SK-N-SH (cell line): ENCODE measurements around the gene PRICKLE1. TPM values are rescaled to one million over a fixed set of nuclear protein-coding genes. Genes with fewer than 3 reads are reported as not detected.

ENCODE experiments used
- CTCF ChIA-PET: fragments of 300-600, 350-600 bp; formaldehyde crosslinking; extraction: SDS; loops from one replicate; lab custom pipeline; 2021; lab: Yijun Ruan, JAX
- POLR2A ChIA-PET: fragments of 350-600 bp; sonication (Branson Sonifier 250); formaldehyde crosslinking; extraction: SDS; loops from one replicate; lab custom pipeline; 2020; ENCODE audit warnings: antibody characterized with exemption, inconsistent platforms; lab: Yijun Ruan, JAX
- DNase-seq: peaks from one replicate; pipeline ENCODE4 v3.0.0; 2012
- H2AFZ ChIP-seq: fragments of 200-600 bp; sonication (generic); 2 replicates; pipeline ENCODE4 v1.8.1; 2016; ENCODE audit warnings: antibody characterized with exemption, mild to moderate bottlenecking, low read depth
- H3F3A ChIP-seq: fragments of 200-600 bp; sonication (generic); replicated peaks from 2 replicates; pipeline ENCODE3; 2016; ENCODE audit warnings: antibody characterized with exemption, mild to moderate bottlenecking; ENCODE audit not compliant: insufficient read depth
- H3K27ac ChIP-seq, 2 experiments: fragments of 200-500 bp in 1 of 2; fragments of 200-600 bp in 1 of 2; sonication (Bioruptor generic) in 1 of 2; sonication (generic), shearing (Covaris generic) in 1 of 2; 2 replicates each; pipeline versions ENCODE4 v1.5.1 to v1.6.1; 2014 to 2016; ENCODE audit warnings: low read depth in 2 of 2, inconsistent platforms in 1 of 2, low read length in 1 of 2, mild to moderate bottlenecking in 1 of 2, mixed read lengths in 1 of 2
- H3K27me3 ChIP-seq: fragments of 200-600 bp; sonication (generic), shearing (Covaris generic); 2 replicates; pipeline ENCODE4 v1.6.1; 2016; ENCODE audit warnings: mixed run types; ENCODE audit not compliant: insufficient read depth
- H3K36me3 ChIP-seq, 2 experiments: fragments of 200-500 bp in 1 of 2; fragments of 200-600 bp in 1 of 2; sonication (Bioruptor generic) in 1 of 2; sonication (generic) in 1 of 2; replicated peaks in 1 of 2; 2 replicates each; pipeline versions ENCODE3 to v1.5.1; 2014 to 2016; ENCODE audit warnings: low read length in 1 of 2, mild to moderate bottlenecking in 1 of 2; ENCODE audit not compliant: insufficient read depth in 2 of 2, control insufficient read depth in 1 of 2
- H3K4me1 ChIP-seq, 2 experiments: fragments of 200-500 bp in 1 of 2; fragments of 200-600 bp in 1 of 2; sonication (Bioruptor generic) in 1 of 2; sonication (generic), shearing (Covaris generic) in 1 of 2; 2 replicates each; pipeline versions ENCODE4 v1.5.1 to v1.6.1; 2014 to 2016; ENCODE audit warnings: low read depth in 1 of 2, low read length in 1 of 2, mixed run types in 1 of 2; ENCODE audit not compliant: insufficient read depth in 2 of 2, control insufficient read depth in 1 of 2
- H3K4me2 ChIP-seq: fragments of 200-600 bp; sonication (generic), shearing (Covaris generic); 2 replicates; pipeline ENCODE4 v1.6.1; 2017; ENCODE audit warnings: mixed run types
- H3K4me3 ChIP-seq, 2 experiments: fragments of 200-500 bp in 1 of 2; fragments of 200-600 bp in 1 of 2; sonication (Bioruptor generic) in 1 of 2; sonication (generic), shearing (Covaris generic) in 1 of 2; 2 replicates each; pipeline versions ENCODE4 v1.5.1 to v1.8.1; 2014 to 2016; ENCODE audit warnings: low read depth in 2 of 2, inconsistent platforms in 1 of 2, low read length in 1 of 2, mild to moderate bottlenecking in 1 of 2, mixed read lengths in 1 of 2, moderate library complexity in 1 of 2
- H3K79me2 ChIP-seq: fragments of 200-600 bp; sonication (generic); 2 replicates; pipeline ENCODE4 v1.8.1; 2017; ENCODE audit warnings: mild to moderate bottlenecking; ENCODE audit not compliant: insufficient read depth
- H3K9ac ChIP-seq: fragments of 200-600 bp; sonication (generic); 2 replicates; pipeline ENCODE4 v1.6.1; 2017; ENCODE audit warnings: mixed run types
- H3K9me2 ChIP-seq: fragments of 200-600 bp; sonication (generic); 2 replicates; pipeline ENCODE4 v1.6.1; 2017; ENCODE audit warnings: mixed run types
- H3K9me3 ChIP-seq: fragments of 200-600 bp; sonication (generic); 2 replicates; pipeline ENCODE4 v1.6.1; 2017; ENCODE audit warnings: mixed run types, mild to moderate bottlenecking, moderate library complexity
- H4K20me1 ChIP-seq: fragments of 200-600 bp; sonication (generic); 2 replicates; pipeline ENCODE4 v1.6.1; 2017; ENCODE audit warnings: mild to moderate bottlenecking, mixed run types; ENCODE audit not compliant: insufficient read depth
- FOSL2 ChIP-seq: IDR thresholded peaks from 2 replicates; pipeline ENCODE4 v1.4.0; 2012; ENCODE audit warnings: low read depth, mild to moderate bottlenecking, moderate library complexity, borderline replicate concordance
- MEF2A ChIP-seq: IDR thresholded peaks from 2 replicates; pipeline ENCODE4 v1.4.0; 2012; ENCODE audit warnings: low read depth, borderline replicate concordance
- TAF1 ChIP-seq: IDR thresholded peaks from 2 replicates; pipeline ENCODE4 v1.6.1; 2012; ENCODE audit warnings: low read depth, mild to moderate bottlenecking, low read length, moderate library complexity, borderline replicate concordance
- TEAD4 ChIP-seq: IDR thresholded peaks from 2 replicates; pipeline ENCODE4 v1.4.0; 2012; ENCODE audit warnings: mild to moderate bottlenecking, borderline replicate concordance; ENCODE audit not compliant: insufficient read depth
- WGBS: methylation state at CpG from one replicate; pipeline ENCODE4 v1.1.6; 2017; ENCODE audit warnings: low lambda C conversion rate; 5-methylcytosine and 5-hydroxymethylcytosine counted together
- polyA plus RNA-seq, 3 experiments: library from polyadenylated mRNA; depleted of rRNA; stranded (reverse); fragments of >200 nt; gene quantifications; 2 replicates each; pipeline ENCODE4 v1.2.3, GENCODE V29; 2012

Gene PRICKLE1
- polyA plus RNA-seq, 1 of the 3 experiments (the other 2 are of a cell fraction): 1.2 TPM

DNA sequence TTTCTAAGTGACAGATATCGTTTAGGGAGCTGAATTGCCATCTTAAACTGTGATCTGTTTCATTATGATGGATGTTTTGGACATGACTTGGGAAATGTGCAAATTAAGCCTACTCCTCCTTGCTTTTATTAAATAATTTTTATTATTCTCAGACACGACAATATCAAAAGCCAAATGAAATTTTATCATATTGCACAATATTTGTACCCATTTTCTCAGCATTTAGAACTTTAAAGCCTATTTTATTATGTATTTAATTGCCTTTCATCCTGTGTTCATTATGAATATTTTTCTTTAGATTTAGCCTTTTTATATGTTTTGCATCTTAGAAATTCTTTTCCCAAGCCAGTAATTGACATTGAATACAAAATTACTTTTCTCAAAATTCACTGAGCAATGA lies 160.7 kb downstream of the PRICKLE1 start:
- no peak for TF ChIP-seq TAF1
- Histone ChIP-seq H3K9ac (no peak overlapping the region), H3K4me1 (peaks cover 0 to 14% of the 10 kb centered on the region in 2 experiments; a peak in 1 of 4 replicates), H3K79me2 (no peaks in the 10 kb centered on the region; the same call in 1 of the 2 replicates), H3K36me3 (peaks cover 8 to 10% of the 10 kb centered on the region in 2 experiments), H3F3A (peaks cover 8% of the 10 kb centered on the region), H3K9me2 (no peaks in the 10 kb centered on the region), H3K4me2 (no peak overlapping the region), H3K4me3 (no peak overlapping the region), H3K9me3 (no peaks in the 10 kb centered on the region), H2AFZ (no peak overlapping the region), H3K27ac (no peak overlapping the region), H4K20me1 (no peaks in the 10 kb centered on the region), H3K27me3 (no peaks in the 10 kb centered on the region)
- POLR2A ChIA-PET: no interaction called here
- CTCF ChIA-PET: interaction anchor here (1.3 to 2.4 kb wide), 2 partner anchors 14 to 56 kb away, joined by 5 read pairs; no protein-coding TSS in a partner anchor
- WGBS: 90% methylated on average over 2 of the region's 2 CpGs
- DNase-seq: no peak

GRCh38 chr12:42426746-42427145 lies 162.8 kb downstream of the PRICKLE1 start:
- Histone ChIP-seq H3K27me3 (no peaks in the 10 kb centered on the region), H3K9me3 (no peaks in the 10 kb centered on the region), H3K4me1 (peaks cover 12 to 22% of the 10 kb centered on the region in 2 experiments; a peak in 2 of 4 replicates), H3K9ac (no peak overlapping the region), H3K36me3 (peaks cover 3 to 10% of the 10 kb centered on the region in 2 experiments), H3K4me2 (peak overlapping the region; percentile 17; the same call in 1 of the 2 replicates), H4K20me1 (no peaks in the 10 kb centered on the region; the same call in 1 of the 2 replicates), H3K79me2 (no peaks in the 10 kb centered on the region; the same call in 1 of the 2 replicates), H3F3A (peaks cover 21% of the 10 kb centered on the region), H2AFZ (no peak overlapping the region), H3K9me2 (no peaks in the 10 kb centered on the region), H3K4me3 (no peak overlapping the region), H3K27ac (peak overlapping the region in 1 of 2 experiments; percentile 31; a peak in 2 of 4 replicates)
- POLR2A ChIA-PET: no interaction called here
- TF ChIP-seq TEAD4 (no peak), MEF2A (no peak), FOSL2 (0 out of 2 replicates have a peak, but pooled peaks have one; percentile 1)
- CTCF ChIA-PET: interaction anchor here (1.3 kb wide), 1 partner anchor 21 kb away, joined by 4 read pairs; no protein-coding TSS in a partner anchor
- no peak for DNase-seq
- 84% methylated on average over 6 of the region's 6 CpGs for WGBS

- ChIA-PET POLR2A (no interaction called here), CTCF (no interaction called here)
- Histone ChIP-seq H3K27ac (peak overlapping the region; percentile 58 to 75; a peak in 3 of 4 replicates), H3K27me3 (no peaks in the 10 kb centered on the region), H3K4me2 (peak overlapping the region; percentile 7), H3F3A (peaks cover 29% of the 10 kb centered on the region), H3K36me3 (peaks cover 0 to 13% of the 10 kb centered on the region in 2 experiments), H3K9ac (no peak overlapping the region), H3K79me2 (peaks cover 5% of the 10 kb centered on the region; the same call in 1 of the 2 replicates), H4K20me1 (no peaks in the 10 kb centered on the region; the same call in 1 of the 2 replicates), H2AFZ (no peak overlapping the region), H3K9me3 (no peaks in the 10 kb centered on the region), H3K9me2 (no peaks in the 10 kb centered on the region)
- 88% methylated on average over 1 of the region's 1 CpG for WGBS
- TF ChIP-seq FOSL2: no peak
- TF ChIP-seq, all 33 proteins: peak for 0
- Histone ChIP-seq H3K4me1 (peaks cover 12 to 23% of the 10 kb centered on the region in 2 experiments; a peak in 2 of 4 replicates), H3K4me3 (no peak overlapping the region)
- no peak for DNase-seq
Observed at GRCh38 chr12:42422785-42423184, 166.8 kb downstream of the PRICKLE1 start.
